ENCODE measurements around the gene SLC38A2.
"Not testable (repeated sequence)": the region's sequence is repeated elsewhere in the genome, so short reads cannot be mapped to it uniquely, and the experiment has no call there.

The SLC38A2 gene

GRCh38 chr12:46372544-46373300 lies at the start of gene SLC38A2:
Gene SLC38A2 (minus strand): TSS chr12:46372773. CDS start chr12:46371293, 1,480 bp downstream.
- DNase-seq = peak; percentile 87

- no peak for DNase-seq
Measured at GRCh38 chr12:46419675-46420074, 47.1 kb upstream of the SLC38A2 start.

- no peak for DNase-seq
Measured at GRCh38 chr12:46415552-46415951, 43.0 kb upstream of the SLC38A2 start.

GRCh38 chr12:46414591-46415268 lies 42.2 kb upstream of the SLC38A2 start:
- no peak for DNase-seq

DNA sequence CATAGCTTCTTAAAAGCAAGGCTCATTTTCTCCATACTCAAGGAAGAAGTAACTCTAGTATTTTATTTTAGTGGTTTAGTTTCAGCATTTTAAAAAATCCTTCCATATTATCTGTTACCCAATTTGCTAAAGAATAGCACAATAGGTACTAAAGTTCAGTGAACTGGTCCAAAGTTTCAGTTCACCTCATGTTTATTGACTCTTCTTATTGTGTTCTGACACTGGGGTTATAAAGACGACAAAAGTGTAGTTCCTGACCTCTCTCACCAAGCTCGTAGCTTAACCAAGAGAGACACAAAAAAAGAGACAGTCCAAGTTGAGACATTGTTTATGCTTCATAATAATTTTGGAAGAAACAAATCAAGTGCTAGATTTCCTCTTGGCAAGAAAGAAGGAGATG lies 40.8 kb upstream of the SLC38A2 start:
- no peak for DNase-seq

DNA sequence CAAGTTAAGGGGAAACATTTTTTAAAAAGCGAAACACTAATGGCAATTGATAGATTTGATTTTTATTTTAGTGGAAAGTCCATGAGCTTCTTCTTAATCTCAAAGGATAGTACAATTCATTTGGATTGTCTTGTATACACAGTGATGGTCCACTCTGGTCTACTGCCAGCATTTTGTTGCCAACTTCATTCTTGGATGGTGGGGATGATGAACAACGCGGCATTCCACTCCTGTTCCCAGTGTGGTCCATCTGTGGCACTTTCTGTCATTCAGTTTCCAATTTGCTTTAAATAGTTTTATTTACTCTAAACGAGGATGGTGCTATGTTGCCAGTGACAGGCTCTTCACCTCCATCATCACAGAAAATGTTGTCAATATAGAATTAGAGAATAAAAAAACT lies 40.3 kb upstream of the SLC38A2 start:
- DNase-seq = no peak

- DNase-seq = no peak
Measured at GRCh38 chr12:46410495-46410894, 37.9 kb upstream of the SLC38A2 start.

- DNase-seq = no peak
Measured at GRCh38 chr12:46409974-46410373, 37.4 kb upstream of the SLC38A2 start.

- no peak for DNase-seq
Measured at GRCh38 chr12:46409342-46409741, 36.8 kb upstream of the SLC38A2 start.

- DNase-seq = no peak
Measured at GRCh38 chr12:46408441-46408840, 35.9 kb upstream of the SLC38A2 start.

DNA sequence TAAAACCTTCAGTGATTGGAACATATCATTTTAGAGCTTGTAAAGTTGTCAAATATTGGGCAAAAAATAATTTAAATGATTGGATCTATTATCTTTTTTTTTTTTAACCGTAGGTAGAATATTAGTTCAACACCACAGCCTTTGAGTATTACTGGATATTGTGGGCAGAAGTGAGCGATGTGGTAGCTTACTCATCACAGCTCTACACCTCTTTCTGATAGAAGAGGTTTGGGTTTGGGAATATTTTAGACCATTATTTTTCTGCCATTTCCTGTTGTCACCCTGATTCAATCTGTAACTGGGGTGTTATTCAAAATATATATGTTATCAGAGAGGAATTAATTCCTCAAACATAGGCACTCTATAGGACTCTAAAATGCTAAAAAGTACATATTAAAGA lies 34.8 kb upstream of the SLC38A2 start:
- no peak for DNase-seq

- no peak for DNase-seq
Measured at GRCh38 chr12:46406352-46407027, 33.9 kb upstream of the SLC38A2 start.

GRCh38 chr12:46404733-46405132 lies 32.2 kb upstream of the SLC38A2 start:
- DNase-seq = no peak

DNA sequence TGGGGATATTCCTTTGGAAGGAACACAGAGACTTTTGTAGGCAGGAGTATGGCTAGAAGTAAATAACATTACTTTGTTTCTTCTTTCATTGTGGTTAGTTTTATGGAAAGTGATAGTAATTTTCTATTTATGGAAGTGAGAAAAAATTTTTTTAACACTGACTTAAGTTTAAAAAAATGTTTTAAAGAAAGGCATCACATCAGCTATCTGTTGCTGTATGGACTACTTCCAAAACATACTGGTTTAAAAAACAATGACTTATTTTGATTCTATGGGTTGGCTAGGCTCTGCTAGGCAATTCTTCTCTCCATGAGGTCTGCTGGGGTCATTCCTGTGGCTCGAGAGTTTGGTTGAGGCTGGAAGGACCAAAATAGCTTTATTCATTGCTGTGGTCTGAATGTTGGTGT lies 31.7 kb upstream of the SLC38A2 start:
- DNase-seq = no peak

- no peak for DNase-seq
Measured at GRCh38 chr12:46403719-46404070, 31.1 kb upstream of the SLC38A2 start.

GRCh38 chr12:46402941-46403718 lies 30.6 kb upstream of the SLC38A2 start:
- no peak for DNase-seq

- DNase-seq = no peak
Measured at GRCh38 chr12:46402451-46402850, 29.9 kb upstream of the SLC38A2 start.

DNA sequence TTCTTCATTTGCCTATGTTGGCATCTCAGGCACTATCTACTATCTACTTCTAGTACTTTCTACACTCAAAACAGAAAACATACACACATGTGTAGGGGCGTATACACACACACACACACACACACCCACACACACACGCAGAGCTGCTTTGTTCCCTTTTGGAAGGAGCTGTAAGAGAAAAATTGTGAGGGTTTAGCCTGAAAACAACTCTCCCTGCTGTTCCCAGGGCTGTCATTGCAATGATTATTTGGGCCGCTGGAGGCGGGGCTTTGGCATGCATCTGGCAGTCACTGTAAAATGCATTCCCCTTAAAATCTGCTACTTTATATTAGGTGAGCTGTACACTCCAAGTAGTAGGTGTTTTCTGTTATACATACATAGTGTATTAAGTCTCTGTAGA lies 29.1 kb upstream of the SLC38A2 start:
- no peak for DNase-seq

DNA sequence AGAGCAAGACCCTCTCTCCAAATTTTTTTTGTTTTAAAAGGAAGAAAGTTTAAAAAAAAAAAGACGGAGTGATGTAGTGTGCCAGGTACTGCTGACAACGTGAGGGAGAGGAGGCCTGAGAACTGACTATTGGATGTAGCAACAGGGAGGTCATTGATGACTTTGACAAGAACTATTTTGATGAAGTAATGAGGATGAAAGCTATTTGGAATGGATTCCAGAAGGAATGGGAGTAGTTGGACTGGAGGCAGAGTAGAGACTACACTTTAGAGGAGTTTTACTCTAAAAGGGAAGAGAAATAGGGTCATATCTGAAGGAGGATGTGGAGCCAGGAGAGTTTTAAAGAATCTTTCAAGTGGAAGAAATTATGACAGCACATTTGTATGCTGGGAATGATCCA lies 27.8 kb upstream of the SLC38A2 start:
- DNase-seq = no peak

GRCh38 chr12:46399461-46400248 lies 27.1 kb upstream of the SLC38A2 start:
- DNase-seq = not testable (repeated sequence)

GRCh38 chr12:46396826-46397225 lies 24.3 kb upstream of the SLC38A2 start:
- DNase-seq = no peak

DNA sequence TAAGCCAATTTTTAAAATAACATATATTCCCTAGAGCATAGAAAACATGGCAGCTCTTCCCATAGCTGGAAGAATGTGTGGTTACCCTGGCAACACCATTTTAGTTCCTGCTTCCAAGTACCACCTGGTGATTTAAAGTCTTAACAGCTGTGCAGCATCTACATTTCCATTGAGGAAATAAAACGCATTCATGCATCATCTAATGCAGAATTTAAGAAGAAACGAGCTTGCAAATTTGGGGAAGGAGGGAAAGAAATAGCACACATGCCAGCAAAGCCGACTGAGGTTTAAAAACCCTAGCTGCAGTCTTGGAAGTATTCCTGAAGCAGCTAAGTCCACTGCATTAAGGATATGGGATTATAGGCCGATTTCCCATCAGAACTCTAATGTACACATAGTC lies 22.8 kb upstream of the SLC38A2 start:
- DNase-seq = no peak
